HepG2 (cell line): Measurements from ENCODE around the gene COA3. TPM values are rescaled to one million over a fixed set of nuclear protein-coding genes. Genes with fewer than 3 reads are reported as not detected.

ENCODE experiments used
- HOXA5 ChIP-seq: sonication (generic); formaldehyde crosslinking; IDR thresholded peaks from 2 replicates; pipeline ENCODE4 v1.4.0; 2020; ENCODE audit warnings: missing genetic modification reagents
- HOXA7 ChIP-seq: sonication (generic); formaldehyde crosslinking; IDR thresholded peaks from 2 replicates; pipeline ENCODE4 v1.8.1; 2022; ENCODE audit warnings: mild to moderate bottlenecking, missing genetic modification reagents, moderate library complexity
- IKZF4 ChIP-seq: sonication (generic); formaldehyde crosslinking; IDR thresholded peaks from 2 replicates; pipeline ENCODE4 v1.5.1; 2020; ENCODE audit warnings: borderline replicate concordance, mild to moderate bottlenecking, low read depth, missing genetic modification reagents; ENCODE audit errors: not compliant biosample characterization
- KDM1A ChIP-seq: IDR thresholded peaks from 2 replicates; pipeline ENCODE4 v1.6.1; 2016; ENCODE audit warnings: missing compliant biosample characterization
- MAZ ChIP-seq, 2 experiments: sonication (generic) in 1 of 2; formaldehyde crosslinking in 1 of 2; IDR thresholded peaks; 2 replicates each; pipeline versions ENCODE4 v1.5.0 to v1.6.1; 2012 to 2020; ENCODE audit warnings: low read depth in 2 of 2, mild to moderate bottlenecking in 2 of 2, borderline replicate concordance in 1 of 2, improper control_type of control experiment in 1 of 2, low read length in 1 of 2, missing genetic modification reagents in 1 of 2, moderate library complexity in 1 of 2
- MXI1 ChIP-seq: IDR thresholded peaks from 3 replicates; pipeline ENCODE4 v1.6.1; 2012; ENCODE audit warnings: low read depth, low read length, inconsistent platforms, borderline replicate concordance
- NFKBIZ ChIP-seq: IDR thresholded peaks from 2 replicates; pipeline ENCODE4 v1.6.1; 2018; ENCODE audit warnings: missing genetic modification reagents, missing compliant biosample characterization
- POGK ChIP-seq: sonication (generic); formaldehyde crosslinking; conservative IDR thresholded peaks from 2 replicates; pipeline ENCODE4 v1.8.0; 2022; ENCODE audit warnings: mild to moderate bottlenecking, moderate library complexity, missing genetic modification reagents
- RXRA ChIP-seq: sonication (generic); formaldehyde crosslinking; IDR thresholded peaks from 2 replicates; pipeline ENCODE4 v1.5.1; 2020; ENCODE audit warnings: missing genetic modification reagents
- SMARCE1 ChIP-seq: fragments of 450-650 bp; IDR thresholded peaks from 2 replicates; pipeline ENCODE4 v1.6.1; 2017; ENCODE audit warnings: borderline replicate concordance
- TFDP2 ChIP-seq: sonication (generic); formaldehyde crosslinking; IDR thresholded peaks from 2 replicates; pipeline ENCODE4 v1.4.0; 2020; ENCODE audit warnings: missing genetic modification reagents
- YEATS4 ChIP-seq: sonication (generic); formaldehyde crosslinking; IDR thresholded peaks from 2 replicates; pipeline ENCODE4 v1.4.0; 2020; ENCODE audit warnings: missing genetic modification reagents, borderline replicate concordance
- ZBTB10 ChIP-seq: sonication (generic); formaldehyde crosslinking; IDR thresholded peaks from 2 replicates; pipeline ENCODE4 v1.4.0; 2020; ENCODE audit warnings: missing genetic modification reagents, borderline replicate concordance
- ZNF256 ChIP-seq: sonication (generic); formaldehyde crosslinking; conservative IDR thresholded peaks from 2 replicates; pipeline ENCODE4 v1.4.0; 2020; ENCODE audit warnings: missing genetic modification reagents
- ZNF260 ChIP-seq: sonication (generic); formaldehyde crosslinking; IDR thresholded peaks from 2 replicates; pipeline ENCODE4 v1.4.0; 2020; ENCODE audit warnings: missing genetic modification reagents, low read depth, mild to moderate bottlenecking, borderline replicate concordance
- polyA plus RNA-seq, 8 experiments: library from polyadenylated mRNA; depleted of rRNA in 3 of 8; stranded (reverse) in 7 of 8; unstranded in 1 of 8; fragments of >200 nt; fragmentation: Illumina TruSeq in 4 of 8; extraction: Trizol in 4 of 8; gene quantifications; 2 replicates each; pipeline versions ENCODE4 v1.2.1 to v1.2.3, GENCODE V29; 2011 to 2016; ENCODE audit warnings: low read depth in 4 of 8, missing spikeins in 1 of 8, mixed read lengths in 1 of 8; ENCODE audit not compliant: insufficient read depth in 1 of 8
- total RNA-seq, 5 experiments: library from RNA; depleted of rRNA; stranded (reverse); fragments of >200 nt; fragmentation: Illumina TruSeq; extraction: Trizol; gene quantifications; 2 replicates each; pipeline ENCODE4 v1.2.3, GENCODE V29; 2016; ENCODE audit warnings: low read depth in 1 of 5
- TF ChIP-seq, protein P1 (sequence below): sonication (generic); formaldehyde crosslinking; IDR thresholded peaks from 2 replicates; pipeline ENCODE4 v1.4.0; 2020; ENCODE audit warnings: missing genetic modification reagents
- TF ChIP-seq, protein P2 (sequence below): IDR thresholded peaks from 2 replicates; pipeline ENCODE4 v1.6.1; 2016; ENCODE audit warnings: mild to moderate bottlenecking

The COA3 gene
- total and polyA plus RNA-seq, 2 of the 13 experiments (the other 11 are each of a cell fraction or from before 2014, with no cell fraction given), result 133 to 202 TPM

DNA sequence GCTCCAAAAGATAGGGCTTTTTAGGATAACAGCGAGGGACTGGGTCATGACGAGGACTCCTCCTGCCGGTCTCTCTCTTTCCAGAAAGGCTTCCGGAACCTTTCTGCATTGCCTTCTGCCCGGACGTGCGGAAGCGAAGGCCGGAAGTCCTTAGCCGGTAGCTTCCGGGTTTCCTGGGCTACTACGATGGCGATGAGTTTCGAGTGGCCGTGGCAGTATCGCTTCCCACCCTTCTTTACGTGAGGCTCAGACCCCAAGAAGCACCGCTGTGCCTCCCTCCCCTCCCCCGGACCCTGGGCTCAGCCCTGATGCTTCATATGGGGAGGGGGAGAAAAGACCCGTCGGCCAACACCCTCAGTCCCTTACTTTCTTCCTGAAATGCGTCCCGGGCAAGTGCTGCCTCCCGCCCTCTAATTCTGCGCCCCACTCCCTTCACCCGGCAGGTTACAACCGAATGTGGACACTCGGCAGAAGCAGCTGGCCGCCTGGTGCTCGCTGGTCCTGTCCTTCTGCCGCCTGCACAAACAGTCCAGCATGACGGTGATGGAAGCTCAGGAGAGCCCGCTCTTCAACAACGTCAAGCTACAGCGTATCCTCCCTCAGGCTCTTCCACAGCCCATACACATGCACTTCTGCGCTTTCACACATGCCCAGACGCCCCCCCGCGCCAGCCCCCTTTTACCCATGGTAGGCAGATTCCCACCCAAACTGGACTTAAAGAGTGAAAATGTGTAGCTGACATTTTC, 25.0 kb downstream of the COA3 start, which contains the start of gene VPS25 (continued):
- peak; percentile 89 for TF ChIP-seq NFKBIZ (CRISPR knock-in tag)
- TF ChIP-seq IKZF4, result peak; percentile 73
- TF ChIP-seq POGK, result peak; percentile 75; the same call in 1 of the 2 replicates
- peak; percentile 47; the same call in 1 of the 2 replicates for TF ChIP-seq ZBTB10 (CRISPR knock-in tag)
- peak; percentile 84; the same call in 2 of the 3 replicates for TF ChIP-seq MXI1
- TF ChIP-seq, protein P1, sequence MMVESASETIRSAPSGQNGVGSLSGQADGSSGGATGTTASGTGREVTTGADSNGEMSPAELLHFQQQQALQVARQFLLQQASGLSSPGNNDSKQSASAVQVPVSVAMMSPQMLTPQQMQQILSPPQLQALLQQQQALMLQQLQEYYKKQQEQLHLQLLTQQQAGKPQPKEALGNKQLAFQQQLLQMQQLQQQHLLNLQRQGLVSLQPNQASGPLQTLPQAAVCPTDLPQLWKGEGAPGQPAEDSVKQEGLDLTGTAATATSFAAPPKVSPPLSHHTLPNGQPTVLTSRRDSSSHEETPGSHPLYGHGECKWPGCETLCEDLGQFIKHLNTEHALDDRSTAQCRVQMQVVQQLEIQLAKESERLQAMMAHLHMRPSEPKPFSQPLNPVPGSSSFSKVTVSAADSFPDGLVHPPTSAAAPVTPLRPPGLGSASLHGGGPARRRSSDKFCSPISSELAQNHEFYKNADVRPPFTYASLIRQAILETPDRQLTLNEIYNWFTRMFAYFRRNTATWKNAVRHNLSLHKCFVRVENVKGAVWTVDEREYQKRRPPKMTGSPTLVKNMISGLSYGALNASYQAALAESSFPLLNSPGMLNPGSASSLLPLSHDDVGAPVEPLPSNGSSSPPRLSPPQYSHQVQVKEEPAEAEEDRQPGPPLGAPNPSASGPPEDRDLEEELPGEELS (CRISPR knock-in tag), result peak; percentile 78
- TF ChIP-seq KDM1A (CRISPR knock-in tag), result no peak
- peak; percentile 92 for TF ChIP-seq YEATS4 (CRISPR knock-in tag)
- peak; percentile 70 for TF ChIP-seq TFDP2 (CRISPR knock-in tag)
- no peak for TF ChIP-seq MAZ (IDR thresholded peaks at IDR 0.05; ENCODE audit: borderline replicate concordance, low read depth, low read length)
- TF ChIP-seq MAZ (CRISPR knock-in tag; IDR thresholded peaks at IDR 0.05; ENCODE audit: low read depth), result peak; percentile 48; the same call in 1 of the 2 replicates
- peak; percentile 82 for TF ChIP-seq ZNF256 (CRISPR knock-in tag)
- TF ChIP-seq, protein P2, sequence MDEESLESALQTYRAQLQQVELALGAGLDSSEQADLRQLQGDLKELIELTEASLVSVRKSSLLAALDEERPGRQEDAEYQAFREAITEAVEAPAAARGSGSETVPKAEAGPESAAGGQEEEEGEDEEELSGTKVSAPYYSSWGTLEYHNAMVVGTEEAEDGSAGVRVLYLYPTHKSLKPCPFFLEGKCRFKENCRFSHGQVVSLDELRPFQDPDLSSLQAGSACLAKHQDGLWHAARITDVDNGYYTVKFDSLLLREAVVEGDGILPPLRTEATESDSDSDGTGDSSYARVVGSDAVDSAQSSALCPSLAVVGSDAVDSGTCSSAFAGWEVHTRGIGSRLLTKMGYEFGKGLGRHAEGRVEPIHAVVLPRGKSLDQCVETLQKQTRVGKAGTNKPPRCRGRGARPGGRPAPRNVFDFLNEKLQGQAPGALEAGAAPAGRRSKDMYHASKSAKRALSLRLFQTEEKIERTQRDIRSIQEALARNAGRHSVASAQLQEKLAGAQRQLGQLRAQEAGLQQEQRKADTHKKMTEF (CRISPR knock-in tag), result peak; percentile 92
- no peak for TF ChIP-seq SMARCE1
- TF ChIP-seq ZNF260 (CRISPR knock-in tag), result 0 out of 2 replicates have a peak, but pooled peaks have one; percentile 79
- TF ChIP-seq HOXA5 (CRISPR knock-in tag), result peak; percentile 93
- no peak for TF ChIP-seq HOXA7 (CRISPR knock-in tag)
- TF ChIP-seq RXRA (CRISPR knock-in tag), result peak; percentile 92
